Activated B cell treated with CpG ODN at 0.5 μM for 24 hours (primary cell): Measurements from ENCODE around the gene RAPGEF1. TPM values are rescaled to one million over a fixed set of nuclear protein-coding genes. Genes with fewer than 3 reads are reported as not detected.

Source experiments
- ATAC-seq: fragments of 200-7000 bp; cut with Tn5 transposase; one replicate; pipeline ENCODE4 v1.10.0; 2021; ENCODE audit warnings: low read depth, mild to moderate bottlenecking, moderate library complexity
- CTCF ChIA-PET: fragments of 350-600 bp; sonication (Branson Sonifier 250); formaldehyde crosslinking; loops from one replicate; lab custom pipeline; 2021; ENCODE audit warnings: antibody characterized with exemption; lab: Charles Lee
- POLR2A ChIA-PET: fragments of 350-600 bp; sonication (Branson Sonifier 250); formaldehyde crosslinking; loops from one replicate; lab custom pipeline; 2021; ENCODE audit warnings: antibody characterized with exemption; lab: Charles Lee
- DNase-seq: peaks from one replicate; pipeline ENCODE4 v3.0.0; 2022
- H3K27ac Mint-ChIP-seq: one replicate; pipeline ENCODE4 v1.8.0; 2020; ENCODE audit warnings: mixed read lengths
- H3K27me3 Mint-ChIP-seq: one replicate; pipeline ENCODE4 v1.8.0; 2021; ENCODE audit warnings: mixed read lengths
- H3K36me3 Mint-ChIP-seq: one replicate; pipeline ENCODE4 v1.8.0; 2021; ENCODE audit warnings: low read depth, mixed read lengths
- H3K4me1 Mint-ChIP-seq: one replicate; pipeline ENCODE4 v1.8.0; 2021; ENCODE audit warnings: mixed read lengths
- H3K4me3 Mint-ChIP-seq: one replicate; pipeline ENCODE4 v1.8.0; 2020; ENCODE audit warnings: mild to moderate bottlenecking, mixed read lengths
- H3K9me3 Mint-ChIP-seq: one replicate; pipeline ENCODE4 v1.8.0; 2020; ENCODE audit warnings: mixed read lengths
- intact Hi-C: fragments of 100-400 bp; cut with micrococcal nuclease; formaldehyde crosslinking; loops from one replicate; pipeline ENCODE4 v1.15.1; 2024
- total RNA-seq: library from RNA; stranded (reverse); gene quantifications from 2 replicates; pipeline ENCODE4 v1.2.3, GENCODE V29; 2022
- TF ChIP-seq, protein P1 (sequence below): fragments of 200-600 bp; IDR thresholded peaks from one replicate; pipeline ENCODE4 v1.8.0; 2022; ENCODE audit warnings: antibody characterized with exemption, mild to moderate bottlenecking

RAPGEF1 gene
- total RNA-seq, 1 donor from 2014 or later, result 318 TPM

- POLR2A ChIA-PET, result no interaction called here
- no peak overlapping the region for H3K4me3 Mint-ChIP-seq
- no peak for DNase-seq
- ATAC-seq, result no peak
- H3K4me1 Mint-ChIP-seq, result peaks cover 35% of the 10 kb centered on the region
- no peaks in the 10 kb centered on the region for H3K27me3 Mint-ChIP-seq
- no peaks in the 10 kb centered on the region for H3K9me3 Mint-ChIP-seq
- H3K27ac Mint-ChIP-seq, result peak overlapping the region; percentile 32
- TF ChIP-seq, protein P1, sequence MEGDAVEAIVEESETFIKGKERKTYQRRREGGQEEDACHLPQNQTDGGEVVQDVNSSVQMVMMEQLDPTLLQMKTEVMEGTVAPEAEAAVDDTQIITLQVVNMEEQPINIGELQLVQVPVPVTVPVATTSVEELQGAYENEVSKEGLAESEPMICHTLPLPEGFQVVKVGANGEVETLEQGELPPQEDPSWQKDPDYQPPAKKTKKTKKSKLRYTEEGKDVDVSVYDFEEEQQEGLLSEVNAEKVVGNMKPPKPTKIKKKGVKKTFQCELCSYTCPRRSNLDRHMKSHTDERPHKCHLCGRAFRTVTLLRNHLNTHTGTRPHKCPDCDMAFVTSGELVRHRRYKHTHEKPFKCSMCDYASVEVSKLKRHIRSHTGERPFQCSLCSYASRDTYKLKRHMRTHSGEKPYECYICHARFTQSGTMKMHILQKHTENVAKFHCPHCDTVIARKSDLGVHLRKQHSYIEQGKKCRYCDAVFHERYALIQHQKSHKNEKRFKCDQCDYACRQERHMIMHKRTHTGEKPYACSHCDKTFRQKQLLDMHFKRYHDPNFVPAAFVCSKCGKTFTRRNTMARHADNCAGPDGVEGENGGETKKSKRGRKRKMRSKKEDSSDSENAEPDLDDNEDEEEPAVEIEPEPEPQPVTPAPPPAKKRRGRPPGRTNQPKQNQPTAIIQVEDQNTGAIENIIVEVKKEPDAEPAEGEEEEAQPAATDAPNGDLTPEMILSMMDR, result no peak
- intact Hi-C loops, result no loop called here
- H3K36me3 Mint-ChIP-seq, result peaks cover 97% of the 10 kb centered on the region
- CTCF ChIA-PET, result no interaction called here
Observed at GRCh38 chr9:131616983-131617604, 122.8 kb downstream of the RAPGEF1 start.

DNA sequence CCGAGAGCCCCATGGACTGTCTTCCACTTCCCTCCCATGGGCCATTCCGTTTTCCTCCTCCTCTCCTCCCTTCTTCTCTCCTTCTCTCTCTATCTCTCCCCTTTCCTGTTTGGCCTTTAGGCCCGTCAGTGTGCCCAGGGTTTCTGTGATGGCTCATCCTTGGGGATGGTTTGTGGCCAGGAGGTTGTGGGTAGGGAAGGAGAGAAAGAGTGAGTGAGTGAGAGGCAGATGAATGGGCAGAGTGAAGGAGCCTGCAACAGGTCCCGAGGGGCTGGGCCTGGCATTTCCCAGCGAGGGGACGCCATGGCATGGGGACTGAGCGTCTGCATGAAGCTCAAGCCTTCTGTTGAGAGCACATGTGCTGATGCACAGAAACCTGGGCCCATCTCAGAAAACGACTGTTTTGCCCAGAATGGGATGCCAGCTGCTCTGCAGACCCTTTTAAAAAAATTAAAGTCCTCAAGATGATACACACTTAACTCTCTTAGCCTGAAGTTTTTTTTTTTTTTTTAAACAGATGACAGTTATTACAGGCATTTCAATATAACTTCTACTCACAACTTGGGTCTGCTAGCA lies 125.4 kb downstream of the RAPGEF1 start:
- Mint-ChIP-seq H3K9me3 (no peaks in the 10 kb centered on the region), H3K27me3 (no peaks in the 10 kb centered on the region), H3K36me3 (peaks cover 94% of the 10 kb centered on the region), H3K4me3 (no peak overlapping the region), H3K27ac (peak overlapping the region; percentile 6), H3K4me1 (peaks cover 15% of the 10 kb centered on the region)
- POLR2A ChIA-PET, result no interaction called here
- DNase-seq (no peak), ATAC-seq (no peak)
- intact Hi-C loops, result no loop called here
- CTCF ChIA-PET, result no interaction called here
- TF ChIP-seq, protein P1, result no peak

- ATAC-seq (no peak), DNase-seq (no peak)
- ChIA-PET POLR2A (interaction anchor here (0.7 kb wide), 1 partner anchor 29 kb away, joined by 3 read pairs; no protein-coding TSS in a partner anchor), CTCF (no interaction called here)
- Mint-ChIP-seq H3K27ac (peak overlapping the region; percentile 6), H3K27me3 (no peaks in the 10 kb centered on the region), H3K4me3 (no peak overlapping the region), H3K9me3 (no peaks in the 10 kb centered on the region), H3K36me3 (peaks cover 94% of the 10 kb centered on the region), H3K4me1 (peaks cover 14% of the 10 kb centered on the region)
- TF ChIP-seq, protein P1, result no peak
- intact Hi-C loops, result no loop called here
Observed at GRCh38 chr9:131613921-131614320, 126.0 kb downstream of the RAPGEF1 start.

- Mint-ChIP-seq H3K27me3 (no peaks in the 10 kb centered on the region), H3K9me3 (no peaks in the 10 kb centered on the region), H3K4me1 (peaks cover 12% of the 10 kb centered on the region), H3K27ac (peak overlapping the region; percentile 37), H3K36me3 (peaks cover 94% of the 10 kb centered on the region), H3K4me3 (no peak overlapping the region)
- ATAC-seq, result no peak
- TF ChIP-seq, protein P1, result no peak
- no peak for DNase-seq
- ChIA-PET POLR2A (no interaction called here), CTCF (interaction anchor here (1.0 kb wide), 1 partner anchor 13 kb away, joined by 3 read pairs; no protein-coding TSS in a partner anchor)
- intact Hi-C loops, result no loop called here
Observed at GRCh38 chr9:131612851-131613250, 127.0 kb downstream of the RAPGEF1 start.

DNA sequence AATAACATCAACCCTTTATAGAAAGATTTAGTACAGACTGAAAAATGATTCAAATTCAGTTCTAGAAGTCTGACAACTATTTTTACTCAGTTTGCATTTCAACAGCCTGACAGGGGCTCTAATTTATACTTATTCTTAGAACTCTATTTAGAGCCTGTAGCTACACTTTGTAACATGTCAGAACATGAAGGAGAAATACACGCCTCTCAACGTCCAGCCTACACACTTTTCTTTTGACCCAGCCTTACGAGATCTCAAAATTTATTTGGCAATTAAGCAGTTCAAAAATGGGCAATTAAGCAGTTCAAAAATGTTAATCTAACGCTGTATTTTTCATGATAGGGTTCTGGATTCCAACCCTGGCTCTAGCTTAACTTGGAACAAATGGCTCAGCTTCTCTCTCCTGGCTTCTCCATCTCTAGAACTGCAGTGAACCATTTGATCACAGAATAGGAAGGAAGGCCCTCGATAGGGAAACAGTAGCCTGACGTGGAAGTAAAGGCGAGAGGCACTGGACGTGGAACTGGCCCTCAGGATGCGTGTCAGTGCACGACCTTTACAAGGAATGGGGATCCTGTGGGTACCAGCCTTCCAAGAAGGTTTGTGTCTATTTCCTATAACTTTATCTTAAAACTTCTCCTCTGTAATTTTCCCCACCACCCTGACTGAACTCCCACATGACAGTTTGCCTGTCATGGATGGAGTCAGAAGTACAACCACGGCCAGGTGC lies 128.1 kb downstream of the RAPGEF1 start:
- ChIA-PET POLR2A (interaction anchor here (0.6 kb wide), 1 partner anchor 1022 kb away, joined by 3 read pairs; no protein-coding TSS in a partner anchor), CTCF (interaction anchor here (1.0 kb wide), 1 partner anchor 14 kb away, joined by 3 read pairs; no protein-coding TSS in a partner anchor)
- Mint-ChIP-seq H3K27ac (no peak overlapping the region), H3K36me3 (peaks cover 94% of the 10 kb centered on the region), H3K27me3 (no peaks in the 10 kb centered on the region), H3K4me1 (peaks cover 12% of the 10 kb centered on the region), H3K4me3 (no peak overlapping the region), H3K9me3 (no peaks in the 10 kb centered on the region)
- ATAC-seq (no peak), DNase-seq (no peak)
- intact Hi-C loops, result no loop called here
- TF ChIP-seq, protein P1, result no peak
